H9 (cell line): ENCODE data around the gene RHBDF1. TPM values are rescaled to one million over a fixed set of nuclear protein-coding genes. Genes with fewer than 3 reads are reported as not detected.

Experiments used
- DNase-seq: peaks from one replicate; pipeline ENCODE4 v3.0.0-alpha.2; 2017
- H2AFZ ChIP-seq: one replicate; pipeline ENCODE4 v1.6.1; 2013; ENCODE audit warnings: mild to moderate bottlenecking, low read length, control low read depth, moderate library complexity
- H2AK5ac ChIP-seq: 2 replicates; pipeline ENCODE4 v1.6.1; 2013; ENCODE audit warnings: low read length, control low read depth, mixed read lengths; ENCODE audit not compliant: insufficient read length
- H2BK120ac ChIP-seq: one replicate; pipeline ENCODE4 v1.6.1; 2013; ENCODE audit warnings: low read depth, mild to moderate bottlenecking, low read length, control low read depth, inconsistent platforms; ENCODE audit not compliant: poor library complexity, severe bottlenecking
- H2BK12ac ChIP-seq: 2 replicates; pipeline ENCODE4 v1.6.1; 2013; ENCODE audit warnings: low read length, control low read depth, mixed read lengths, low read depth; ENCODE audit not compliant: insufficient read length
- H2BK15ac ChIP-seq: 2 replicates; pipeline ENCODE4 v1.6.1; 2013; ENCODE audit warnings: low read depth, low read length, control low read depth
- H2BK20ac ChIP-seq: one replicate; pipeline ENCODE4 v1.6.1; 2013; ENCODE audit warnings: low read depth, mild to moderate bottlenecking, low read length, control low read depth, inconsistent platforms; ENCODE audit not compliant: poor library complexity, severe bottlenecking
- H2BK5ac ChIP-seq: 2 replicates; pipeline ENCODE4 v1.6.1; 2013; ENCODE audit warnings: low read length, control low read depth, mixed read lengths; ENCODE audit not compliant: insufficient read length
- H3K14ac ChIP-seq: 2 replicates; pipeline ENCODE4 v1.6.1; 2013; ENCODE audit warnings: low read length, control low read depth; ENCODE audit not compliant: insufficient read depth
- H3K18ac ChIP-seq: 2 replicates; pipeline ENCODE4 v1.6.1; 2013; ENCODE audit warnings: low read depth, mild to moderate bottlenecking, mixed read lengths, low read length, control low read depth; ENCODE audit not compliant: insufficient read length
- H3K23ac ChIP-seq: 2 replicates; pipeline ENCODE4 v1.6.1; 2013; ENCODE audit warnings: low read length, control low read depth, mixed read lengths, low read depth; ENCODE audit not compliant: insufficient read length
- H3K23me2 ChIP-seq: 2 replicates; pipeline ENCODE4 v1.6.1; 2013; ENCODE audit warnings: low read depth, mild to moderate bottlenecking, mixed read lengths, low read length, control low read depth; ENCODE audit not compliant: insufficient read length, poor library complexity, severe bottlenecking
- H3K27ac ChIP-seq: 2 replicates; pipeline ENCODE4 v1.5.1; 2013; ENCODE audit warnings: low read length, control low read depth, mixed read lengths, low read depth; ENCODE audit not compliant: insufficient read length
- H3K27me3 ChIP-seq: 2 replicates; pipeline ENCODE4 v1.6.1; 2013; ENCODE audit warnings: low read length, control low read depth, inconsistent platforms; ENCODE audit not compliant: insufficient read depth
- H3K4ac ChIP-seq: 2 replicates; pipeline ENCODE4 v1.6.1; 2013; ENCODE audit warnings: low read depth, mild to moderate bottlenecking, control low read depth, inconsistent platforms, low read length, moderate library complexity
- H3K4me1 ChIP-seq: 2 replicates; pipeline ENCODE4 v1.6.1; 2013; ENCODE audit warnings: low read length, control low read depth, inconsistent platforms; ENCODE audit not compliant: insufficient read depth
- H3K4me2 ChIP-seq: 2 replicates; pipeline ENCODE4 v1.6.1; 2013; ENCODE audit warnings: low read length, control low read depth, mixed read lengths; ENCODE audit not compliant: insufficient read length, insufficient read depth
- H3K56ac ChIP-seq: 2 replicates; pipeline ENCODE4 v1.6.1; 2013; ENCODE audit warnings: low read depth, mild to moderate bottlenecking, mixed read lengths, low read length, control low read depth; ENCODE audit not compliant: insufficient read length
- H3K79me1 ChIP-seq: 2 replicates; pipeline ENCODE4 v1.6.1; 2013; ENCODE audit warnings: low read depth, mild to moderate bottlenecking, moderate library complexity, low read length, control low read depth, inconsistent platforms; ENCODE audit not compliant: insufficient read depth, poor library complexity, severe bottlenecking
- H3K79me2 ChIP-seq: 2 replicates; pipeline ENCODE4 v1.6.1; 2013; ENCODE audit warnings: low read length, control low read depth, inconsistent platforms; ENCODE audit not compliant: insufficient read depth
- H3K9ac ChIP-seq: 2 replicates; pipeline ENCODE4 v1.6.1; 2013; ENCODE audit warnings: low read length, control low read depth, mixed read lengths; ENCODE audit not compliant: insufficient read length; ENCODE audit errors: extremely low read depth
- H3K9me3 ChIP-seq: one replicate; pipeline ENCODE4 v1.6.1; 2013; ENCODE audit warnings: low read depth, low read length, inconsistent platforms; ENCODE audit not compliant: control insufficient read depth
- H3T11ph ChIP-seq: one replicate; pipeline ENCODE4 v1.6.1; 2013; ENCODE audit warnings: mild to moderate bottlenecking, low read length, control low read depth, inconsistent platforms
- H4K20me1 ChIP-seq: one replicate; pipeline ENCODE4 v1.6.1; 2013; ENCODE audit not compliant: control insufficient read depth, insufficient read length, insufficient read depth
- H4K5ac ChIP-seq: 2 replicates; pipeline ENCODE4 v1.6.1; 2013; ENCODE audit warnings: low read depth, mild to moderate bottlenecking, mixed read lengths, low read length, control low read depth; ENCODE audit not compliant: insufficient read length
- H4K8ac ChIP-seq: replicated peaks from 2 replicates; pipeline ENCODE4 v1.6.1; 2013; ENCODE audit warnings: low read length, control low read depth, mixed read lengths, low read depth; ENCODE audit not compliant: insufficient read length
- H4K91ac ChIP-seq: 2 replicates; pipeline ENCODE4 v1.6.1; 2013; ENCODE audit warnings: low read depth, mild to moderate bottlenecking, moderate library complexity, mixed read lengths, low read length, control low read depth; ENCODE audit not compliant: insufficient read length
- H3K27ac Mint-ChIP-seq, 3 experiments: 2 replicates in 2 of 3; 3 replicates in 1 of 3; pipeline ENCODE4 v1.8.0; 2020 to 2021; ENCODE audit warnings: mixed read lengths in 3 of 3, mild to moderate bottlenecking in 1 of 3, moderate library complexity in 1 of 3
- H3K27me3 Mint-ChIP-seq: 2 replicates; pipeline ENCODE4 v1.8.0; 2021; ENCODE audit warnings: low read depth, mild to moderate bottlenecking, moderate library complexity, mixed read lengths
- H3K36me3 Mint-ChIP-seq, 3 experiments: 2 replicates in 2 of 3; 3 replicates in 1 of 3; pipeline ENCODE4 v1.8.0; 2020 to 2021; ENCODE audit warnings: low read depth in 3 of 3, mixed read lengths in 3 of 3; ENCODE audit not compliant: insufficient read depth in 1 of 3
- H3K4me1 Mint-ChIP-seq, 2 experiments: 2 replicates each; pipeline ENCODE4 v1.8.0; 2020; ENCODE audit warnings: mixed read lengths in 2 of 2
- H3K4me3 Mint-ChIP-seq, 2 experiments: 2 replicates in 1 of 2; 3 replicates in 1 of 2; pipeline ENCODE4 v1.8.0; 2020 to 2021; ENCODE audit warnings: mild to moderate bottlenecking in 2 of 2, mixed read lengths in 2 of 2, moderate library complexity in 1 of 2
- H3K9me3 Mint-ChIP-seq, 2 experiments: 2 replicates in 1 of 2; 3 replicates in 1 of 2; pipeline ENCODE4 v1.8.0; 2020; ENCODE audit warnings: mild to moderate bottlenecking in 2 of 2, mixed read lengths in 2 of 2, moderate library complexity in 1 of 2
- CTCF ChIP-seq: fragments of 200-600 bp; sonication (generic); conservative IDR thresholded peaks from 3 replicates; pipeline ENCODE4 v1.8.0; 2021; ENCODE audit warnings: antibody characterized with exemption, mild to moderate bottlenecking
- WGBS: extraction: QIAGEN DNeasy Blood & Tissue Kit; methylation state at CpG from one replicate; pipeline ENCODE4 v1.1.7; 2013; ENCODE audit warnings: missing lambda C conversion rate, low lambda C conversion rate, mixed read lengths; ENCODE audit not compliant: insufficient read length; ENCODE audit errors: extremely low coverage; 5-methylcytosine and 5-hydroxymethylcytosine counted together
- total RNA-seq: library from RNA; stranded (reverse); gene quantifications from 2 replicates; pipeline ENCODE4 v1.2.1, GENCODE V29; 2021

RHBDF1 gene
- total RNA-seq, 1 experiment from 2014 or later, result 34.6 TPM

GRCh38 chr16:75580-76501 is 3.4 kb upstream of the RHBDF1 start:
- H3K4me1 Mint-ChIP-seq, result peaks cover 38 to 52% of the 10 kb centered on the region in 2 experiments
- Histone ChIP-seq H3K23ac (no peak overlapping the region), H3K27ac (no peak overlapping the region), H2AK5ac (no peak overlapping the region), H2BK5ac (no peak overlapping the region), H4K8ac (no peak overlapping the region), H3K4ac (no peak overlapping the region), H2AFZ (no peak overlapping the region), H3K4me2 (no peak overlapping the region), H3K79me1 (no peaks in the 10 kb centered on the region), H3K9me3 (no peaks in the 10 kb centered on the region), H2BK15ac (no peak overlapping the region), H4K5ac (no peak overlapping the region), H3K4me1 (peaks cover 6% of the 10 kb centered on the region; the same call in 1 of the 2 replicates), H3K18ac (no peak overlapping the region), H3K9ac (no peak overlapping the region), H2BK20ac (no peak overlapping the region), H3T11ph (no peak overlapping the region), H2BK120ac (no peak overlapping the region), H3K23me2 (peaks cover 19% of the 10 kb centered on the region), H3K79me2 (no peaks in the 10 kb centered on the region), H3K56ac (no peak overlapping the region), H3K27me3 (no peaks in the 10 kb centered on the region), H3K14ac (no peak overlapping the region), H2BK12ac (no peak overlapping the region), H4K91ac (no peak overlapping the region), H4K20me1 (peaks cover 4% of the 10 kb centered on the region)
- H3K9me3 Mint-ChIP-seq, result no peaks in the 10 kb centered on the region
- H3K27me3 Mint-ChIP-seq, result peaks cover 1% of the 10 kb centered on the region; the same call in 1 of the 2 replicates
- WGBS, result no CpG with 5 or more reads among the region's 11 CpGs
- H3K4me3 Mint-ChIP-seq, result peak overlapping the region in 1 of 2 experiments; percentile 74; a peak in 2 of 5 replicates
- peak; percentile 34; the same call in 2 of the 3 replicates for TF ChIP-seq CTCF
- peak; percentile 83 for DNase-seq
- H3K27ac Mint-ChIP-seq, result peak overlapping the region in 2 of 3 experiments; percentile 34 to 94; a peak in 3 of 7 replicates
- H3K36me3 Mint-ChIP-seq, result peaks cover 0 to 11% (median 10%) of the 10 kb centered on the region in 3 experiments; a peak in 6 of 7 replicates
